ENCODE results near the gene POFUT2.

The POFUT2 gene

DNA sequence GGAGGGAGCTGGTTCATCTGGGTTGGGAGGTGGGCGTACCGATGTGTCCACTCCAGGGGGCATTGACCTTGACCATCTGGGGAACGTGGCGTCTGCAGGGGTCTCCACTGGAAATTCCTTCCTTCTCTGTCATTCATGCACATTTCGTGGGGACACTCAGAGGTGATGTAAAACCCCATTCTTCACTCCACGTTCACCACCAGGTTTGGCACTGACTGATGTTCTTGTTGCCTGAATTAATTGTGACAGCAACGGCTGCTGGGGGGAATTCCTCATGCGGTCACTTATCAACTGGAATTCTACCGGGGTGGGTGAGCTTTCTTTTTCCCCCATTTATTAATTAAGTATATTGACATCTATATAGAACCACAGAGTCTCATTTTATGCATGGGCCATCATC is 18.1 kb upstream of the POFUT2 start:
- no peak for DNase-seq (ENCODE audit: low read depth)
- TF ChIP-seq, protein P1, sequence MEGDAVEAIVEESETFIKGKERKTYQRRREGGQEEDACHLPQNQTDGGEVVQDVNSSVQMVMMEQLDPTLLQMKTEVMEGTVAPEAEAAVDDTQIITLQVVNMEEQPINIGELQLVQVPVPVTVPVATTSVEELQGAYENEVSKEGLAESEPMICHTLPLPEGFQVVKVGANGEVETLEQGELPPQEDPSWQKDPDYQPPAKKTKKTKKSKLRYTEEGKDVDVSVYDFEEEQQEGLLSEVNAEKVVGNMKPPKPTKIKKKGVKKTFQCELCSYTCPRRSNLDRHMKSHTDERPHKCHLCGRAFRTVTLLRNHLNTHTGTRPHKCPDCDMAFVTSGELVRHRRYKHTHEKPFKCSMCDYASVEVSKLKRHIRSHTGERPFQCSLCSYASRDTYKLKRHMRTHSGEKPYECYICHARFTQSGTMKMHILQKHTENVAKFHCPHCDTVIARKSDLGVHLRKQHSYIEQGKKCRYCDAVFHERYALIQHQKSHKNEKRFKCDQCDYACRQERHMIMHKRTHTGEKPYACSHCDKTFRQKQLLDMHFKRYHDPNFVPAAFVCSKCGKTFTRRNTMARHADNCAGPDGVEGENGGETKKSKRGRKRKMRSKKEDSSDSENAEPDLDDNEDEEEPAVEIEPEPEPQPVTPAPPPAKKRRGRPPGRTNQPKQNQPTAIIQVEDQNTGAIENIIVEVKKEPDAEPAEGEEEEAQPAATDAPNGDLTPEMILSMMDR (IDR thresholded peaks at IDR 0.05; ENCODE audit: insufficient read depth, low read depth, low read length, missing control alignments) = no peak
- H3K4me3 ChIP-seq (ENCODE audit: low read depth, low read length) = no peak overlapping the region

DNA sequence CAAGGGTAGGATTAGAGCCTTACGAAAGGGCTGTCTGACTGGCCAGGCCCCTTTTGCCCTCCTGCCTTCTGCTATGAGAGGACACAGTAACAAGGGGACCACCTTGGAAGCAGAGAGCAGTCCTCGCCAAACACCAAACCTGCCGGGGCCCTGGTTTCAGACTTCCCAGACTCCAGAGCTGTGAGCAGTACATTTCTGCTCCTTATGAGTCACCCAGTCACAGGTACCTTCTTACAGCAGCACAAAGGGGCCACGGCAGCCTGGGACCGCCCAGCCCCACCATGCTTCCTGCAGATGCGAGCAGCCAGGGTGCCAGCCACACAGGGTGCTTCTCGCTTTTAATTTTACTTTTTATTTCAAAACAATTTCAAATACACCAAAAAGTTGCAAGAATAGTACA is 17.2 kb upstream of the POFUT2 start:
- no peak for DNase-seq (ENCODE audit: low read depth)

DNA sequence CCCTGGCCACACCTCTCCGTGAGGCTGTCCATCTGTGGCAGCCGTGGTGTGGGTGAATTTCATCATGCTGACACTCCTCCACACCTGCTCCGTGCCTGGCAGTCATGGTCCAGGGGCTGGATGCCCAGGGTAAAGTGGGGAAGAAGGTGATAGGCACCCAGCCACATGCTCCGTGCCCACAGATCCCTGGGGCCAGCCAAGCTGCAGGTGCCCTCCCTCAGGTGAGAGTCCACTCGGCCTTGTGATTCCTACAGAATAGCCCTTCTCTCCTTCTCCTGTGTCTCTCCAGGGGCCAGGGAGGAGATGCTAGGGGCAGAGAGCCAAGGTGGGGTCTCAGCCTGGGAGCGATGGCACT is 16.8 kb upstream of the POFUT2 start:
- TF ChIP-seq, protein P1 (IDR thresholded peaks at IDR 0.05; ENCODE audit: insufficient read depth, low read depth, low read length, missing control alignments) = no peak
- H3K4me3 ChIP-seq (ENCODE audit: low read depth, low read length) = no peak overlapping the region
- no peak for DNase-seq (ENCODE audit: low read depth)

More for the DNA sequence above, 17.2 kb upstream of the POFUT2 start:
- TF ChIP-seq, protein P1 (IDR thresholded peaks at IDR 0.05; ENCODE audit: insufficient read depth, low read depth, low read length, missing control alignments) = no peak
- H3K4me3 ChIP-seq (ENCODE audit: low read depth, low read length) = no peak overlapping the region

DNA sequence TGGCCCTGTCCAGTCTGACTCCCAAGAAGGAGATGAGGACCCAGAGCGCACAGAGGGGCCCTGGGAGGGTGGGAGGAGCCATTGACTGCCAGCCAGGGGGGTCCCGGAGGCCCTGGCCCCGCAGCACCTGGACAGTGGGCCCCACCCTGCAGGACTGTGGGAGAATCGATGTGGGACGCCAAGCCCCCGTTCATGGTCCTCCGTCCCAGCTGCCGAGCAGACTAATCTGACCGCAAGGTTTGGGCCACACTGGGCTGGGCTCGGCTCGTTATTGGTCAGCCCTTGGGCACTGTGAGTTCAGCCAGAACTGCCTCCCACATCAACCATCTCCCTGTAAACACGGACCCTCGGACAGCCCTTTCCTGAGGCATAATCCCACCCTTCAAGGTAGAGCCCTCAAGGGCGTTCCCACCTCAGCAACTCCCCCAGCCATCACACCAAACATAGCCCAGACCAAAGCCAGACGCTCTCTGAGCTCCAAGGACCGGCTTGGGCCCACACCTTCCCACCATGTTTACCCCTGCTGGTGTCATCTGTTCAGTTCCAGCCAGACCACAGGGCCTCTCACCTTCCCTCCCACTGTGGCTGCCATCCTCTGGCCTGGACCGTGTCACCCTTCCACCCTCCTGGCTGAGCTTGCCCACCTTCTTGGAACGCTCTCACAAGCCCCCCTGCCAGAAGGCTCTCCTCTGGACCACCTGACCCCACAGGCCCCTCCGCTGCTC is 16.2 kb upstream of the POFUT2 start:
- TF ChIP-seq, protein P1 (IDR thresholded peaks at IDR 0.05; ENCODE audit: insufficient read depth, low read depth, low read length, missing control alignments) = no peak
- DNase-seq (ENCODE audit: low read depth) = no peak
- no peak overlapping the region for H3K4me3 ChIP-seq (ENCODE audit: low read depth, low read length)

DNA sequence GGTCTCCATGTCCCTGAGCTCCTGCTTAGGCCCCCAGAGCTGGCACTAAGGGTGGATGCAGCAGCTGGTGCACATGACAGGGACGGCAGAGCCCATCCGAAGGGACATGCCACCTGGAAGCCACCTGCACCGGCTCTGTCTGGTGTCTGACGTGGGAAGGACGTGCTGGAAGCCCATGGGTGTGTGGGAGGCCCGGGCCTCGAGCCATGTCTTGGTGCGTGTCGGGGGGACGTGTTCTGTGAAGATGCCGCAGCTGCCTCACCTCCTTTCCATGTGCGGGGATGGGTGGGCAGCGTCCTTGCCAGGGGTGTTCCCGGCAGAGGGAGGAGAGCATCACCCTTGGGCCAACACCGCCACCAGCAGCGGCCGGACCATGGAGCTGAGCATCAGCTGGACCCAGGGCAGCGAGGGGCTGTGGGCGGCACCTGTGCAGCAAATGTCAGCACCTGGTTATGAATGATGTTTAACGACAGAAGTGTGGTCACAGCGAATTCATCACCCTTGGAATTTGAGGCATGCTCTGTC is 15.5 kb upstream of the POFUT2 start:
- DNase-seq (ENCODE audit: low read depth) = no peak
- no peak overlapping the region for H3K4me3 ChIP-seq (ENCODE audit: low read depth, low read length)
- TF ChIP-seq, protein P1 (IDR thresholded peaks at IDR 0.05; ENCODE audit: insufficient read depth, low read depth, low read length, missing control alignments) = no peak

DNA sequence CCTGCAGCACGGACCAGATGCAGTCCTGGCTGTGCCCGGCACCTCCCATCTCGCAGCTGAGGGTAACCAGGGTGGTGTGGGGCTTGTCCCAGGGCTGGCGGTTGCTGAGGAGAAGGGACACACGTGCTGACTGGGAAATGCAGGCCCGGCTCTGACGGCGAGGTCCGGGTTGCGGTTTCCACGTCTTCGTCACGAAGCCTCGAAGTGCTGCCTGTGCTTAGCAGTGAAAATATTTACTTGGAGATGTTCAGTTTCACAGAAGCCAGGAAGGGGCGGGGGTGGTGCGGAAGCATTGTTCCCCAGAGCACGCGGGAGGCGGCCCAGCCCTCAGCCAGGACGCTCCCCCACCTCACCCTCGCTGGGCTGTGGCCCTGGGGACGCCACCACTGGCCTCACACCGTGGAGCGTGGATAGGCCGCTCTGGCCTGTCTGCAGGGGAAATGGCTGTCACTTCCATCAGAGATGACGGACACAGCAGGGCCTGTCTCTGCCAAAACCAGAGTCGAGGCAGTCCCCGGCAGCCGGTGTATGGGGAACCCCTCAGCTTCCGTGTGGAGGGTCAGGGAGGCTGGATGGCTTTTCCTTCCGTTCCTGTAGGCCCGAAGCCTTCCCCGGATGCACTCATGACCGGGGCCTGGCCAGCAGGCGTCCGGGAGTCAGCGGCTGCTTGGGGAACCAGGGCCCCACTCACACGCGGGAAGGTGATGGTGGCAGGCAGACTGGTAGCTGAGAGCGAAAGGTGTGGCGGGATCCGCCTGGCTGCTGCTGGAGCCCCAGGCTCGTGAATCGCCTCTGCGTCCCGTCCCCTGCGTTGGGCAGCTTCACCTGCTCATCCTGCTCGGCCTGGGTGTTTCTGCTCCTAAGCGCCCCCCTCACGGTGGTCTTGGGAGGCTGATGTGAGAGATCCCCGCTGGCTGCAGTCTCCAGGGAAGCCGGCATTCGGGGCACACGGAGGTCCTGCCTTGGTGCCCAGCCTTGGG is 14.7 kb upstream of the POFUT2 start:
- no peak for DNase-seq (ENCODE audit: low read depth)
- no peak overlapping the region for H3K4me3 ChIP-seq (ENCODE audit: low read depth, low read length)
- TF ChIP-seq, protein P1 (IDR thresholded peaks at IDR 0.05; ENCODE audit: insufficient read depth, low read depth, low read length, missing control alignments) = no peak
